Trophoblast cell (in vitro differentiated cells and primary cell): Measurements from ENCODE around the gene CGNL1.

Source experiments
- DNase-seq, 2 donors: peaks; one replicate each; pipeline ENCODE4 v3.0.0-alpha.2; 2016
- H2AFZ ChIP-seq: 2 replicates; pipeline ENCODE4 v1.6.1; 2013; ENCODE audit warnings: low read length, moderate library complexity, mild to moderate bottlenecking; ENCODE audit not compliant: insufficient read depth, poor library complexity
- H2AK5ac ChIP-seq: 2 replicates; pipeline ENCODE4 v1.6.1; 2013; ENCODE audit warnings: mild to moderate bottlenecking, low read length
- H2BK120ac ChIP-seq: 2 replicates; pipeline ENCODE4 v1.6.1; 2013; ENCODE audit warnings: low read length, mild to moderate bottlenecking, moderate library complexity; ENCODE audit not compliant: insufficient read depth, poor library complexity
- H2BK12ac ChIP-seq: 2 replicates; pipeline ENCODE4 v1.6.1; 2013; ENCODE audit warnings: mild to moderate bottlenecking, low read length, moderate library complexity
- H2BK5ac ChIP-seq: 2 replicates; pipeline ENCODE4 v1.6.1; 2013; ENCODE audit warnings: low read length, low read depth, moderate library complexity, mild to moderate bottlenecking; ENCODE audit not compliant: poor library complexity
- H3K14ac ChIP-seq: 2 replicates; pipeline ENCODE4 v1.6.1; 2013; ENCODE audit warnings: mild to moderate bottlenecking, low read length
- H3K18ac ChIP-seq: 2 replicates; pipeline ENCODE4 v1.6.1; 2013; ENCODE audit warnings: mild to moderate bottlenecking, low read length
- H3K23ac ChIP-seq: 2 replicates; pipeline ENCODE4 v1.6.1; 2013; ENCODE audit warnings: low read length
- H3K27ac ChIP-seq: 2 replicates; pipeline ENCODE4 v1.5.1; 2013; ENCODE audit warnings: low read depth, mild to moderate bottlenecking, inconsistent platforms, low read length, moderate library complexity
- H3K27me3 ChIP-seq: 2 replicates; pipeline ENCODE4 v1.6.1; 2013; ENCODE audit warnings: inconsistent platforms, mild to moderate bottlenecking, low read length, moderate library complexity; ENCODE audit not compliant: insufficient read depth
- H3K36me3 ChIP-seq, 2 experiments: 1 replicate in 1 of 2; 2 replicates in 1 of 2; pipeline ENCODE4 v1.6.1; 2013; ENCODE audit warnings: low read length in 2 of 2, mild to moderate bottlenecking in 2 of 2, moderate library complexity in 1 of 2; ENCODE audit not compliant: insufficient read depth in 2 of 2, control insufficient read depth in 1 of 2
- H3K4ac ChIP-seq: 2 replicates; pipeline ENCODE4 v1.6.1; 2013; ENCODE audit warnings: low read depth, mild to moderate bottlenecking, low read length, moderate library complexity
- H3K4me1 ChIP-seq, 2 experiments: 1 replicate in 1 of 2; 2 replicates in 1 of 2; pipeline ENCODE4 v1.6.1; 2013; ENCODE audit warnings: low read length in 2 of 2, mild to moderate bottlenecking in 2 of 2, moderate library complexity in 1 of 2; ENCODE audit not compliant: insufficient read depth in 2 of 2, control insufficient read depth in 1 of 2
- H3K4me2 ChIP-seq: 2 replicates; pipeline ENCODE4 v1.6.1; 2013; ENCODE audit warnings: inconsistent platforms, mild to moderate bottlenecking, low read length, moderate library complexity
- H3K4me3 ChIP-seq: 2 replicates; pipeline ENCODE4 v1.5.1; 2013; ENCODE audit warnings: mild to moderate bottlenecking, low read depth, low read length, inconsistent platforms
- H3K79me1 ChIP-seq: one replicate; pipeline ENCODE4 v1.6.1; 2013; ENCODE audit warnings: low read length
- H3K79me2 ChIP-seq: 2 replicates; pipeline ENCODE4 v1.6.1; 2013; ENCODE audit warnings: low read length, mild to moderate bottlenecking; ENCODE audit not compliant: control insufficient read depth, insufficient read depth, poor library complexity
- H3K9ac ChIP-seq: 2 replicates; pipeline ENCODE4 v1.6.1; 2013; ENCODE audit warnings: mild to moderate bottlenecking, low read length
- H3K9me3 ChIP-seq: 2 replicates; pipeline ENCODE4 v1.6.1; 2013; ENCODE audit warnings: low read depth, mild to moderate bottlenecking, control low read depth, inconsistent platforms, low read length; ENCODE audit not compliant: insufficient read depth
- H4K12ac ChIP-seq: 2 replicates; pipeline ENCODE4 v1.6.1; 2013; ENCODE audit warnings: low read depth, mild to moderate bottlenecking, low read length, moderate library complexity
- H4K8ac ChIP-seq: 2 replicates; pipeline ENCODE4 v1.6.1; 2013; ENCODE audit warnings: low read depth, mild to moderate bottlenecking, low read length, moderate library complexity
- H4K91ac ChIP-seq: one replicate; pipeline ENCODE4 v1.6.1; 2013; ENCODE audit warnings: low read depth, mild to moderate bottlenecking, low read length, moderate library complexity
- WGBS: extraction: QIAGEN DNeasy Blood & Tissue Kit; methylation state at CpG from one replicate; pipeline ENCODE4 v1.1.7; 2013; ENCODE audit warnings: missing lambda C conversion rate; ENCODE audit not compliant: insufficient read length, insufficient coverage; ENCODE audit errors: extremely low coverage; 5-methylcytosine and 5-hydroxymethylcytosine counted together

CGNL1 gene

DNA sequence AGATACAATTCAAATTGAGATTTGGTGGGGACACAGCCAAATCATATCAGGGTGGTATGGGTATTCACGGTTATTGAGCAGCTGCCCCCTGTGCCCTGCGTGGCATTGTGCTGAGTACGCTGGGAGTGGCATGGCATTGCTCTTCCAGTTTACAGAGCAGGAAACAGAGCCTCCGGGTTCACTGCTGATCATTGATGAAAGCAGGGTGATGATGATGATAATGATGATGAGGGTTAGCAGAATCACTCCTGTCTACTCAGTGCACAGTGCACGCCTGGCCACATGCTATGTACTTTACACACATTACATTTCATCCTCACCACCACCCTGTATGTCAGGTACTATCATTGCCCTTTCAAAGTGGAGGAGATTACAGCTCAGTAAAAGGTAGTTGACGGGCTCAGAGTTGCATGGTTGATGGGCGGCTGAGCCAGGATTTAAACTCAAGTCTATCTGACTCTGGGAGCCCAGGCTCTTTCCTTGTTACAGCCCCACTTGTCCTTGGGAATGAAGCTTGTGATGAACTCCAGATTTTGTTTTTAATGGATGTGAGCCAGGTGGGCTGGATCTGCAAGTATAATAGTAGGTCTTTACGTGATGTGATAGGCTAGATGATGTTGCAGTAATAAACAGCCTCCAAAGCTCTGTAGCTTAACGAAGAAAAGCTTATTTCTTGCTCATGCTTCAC, 127.8 kb downstream of the CGNL1 start:
- Histone ChIP-seq H2BK5ac (no peak overlapping the region), H3K27ac (no peak overlapping the region), H3K23ac (no peak overlapping the region), H4K91ac (no peak overlapping the region), H3K79me2 (no peaks in the 10 kb centered on the region), H2AK5ac (no peak overlapping the region), H3K4me1 (peaks cover 46 to 48% of the 10 kb centered on the region in 2 experiments), H3K4me3 (no peak overlapping the region), H3K27me3 (no peaks in the 10 kb centered on the region), H4K8ac (no peak overlapping the region), H3K18ac (no peak overlapping the region), H2BK120ac (no peak overlapping the region), H3K36me3 (no peaks in the 10 kb centered on the region), H2AFZ (no peak overlapping the region), H3K4ac (no peak overlapping the region), H3K79me1 (peaks cover 23% of the 10 kb centered on the region), H3K4me2 (no peak overlapping the region), H3K9me3 (peaks cover 2% of the 10 kb centered on the region), H3K9ac (no peak overlapping the region), H4K12ac (no peak overlapping the region), H2BK12ac (no peak overlapping the region), H3K14ac (no peak overlapping the region)
- peak; percentile 55 to 66 for DNase-seq
- no CpG with 5 or more reads among the region's 9 CpGs for WGBS

DNA sequence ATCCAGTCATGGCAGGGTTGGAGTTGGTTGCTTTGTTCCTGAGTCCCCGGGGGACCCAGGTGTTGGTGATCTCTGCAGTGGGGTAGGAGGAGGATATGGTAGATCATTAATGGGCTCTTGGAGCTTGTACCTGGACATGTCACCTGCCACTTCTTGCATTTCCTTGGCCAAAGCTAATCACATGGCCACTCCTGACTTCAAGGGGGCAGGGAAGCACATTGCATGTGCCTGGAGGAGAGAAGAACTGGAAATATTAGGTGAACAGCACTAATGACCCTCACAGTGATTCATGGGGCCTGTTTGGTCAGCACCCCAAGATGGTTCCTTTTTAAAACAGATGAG, 128.3 kb downstream of the CGNL1 start:
- no peak for DNase-seq
- Histone ChIP-seq H2BK120ac (peak overlapping the region; percentile 43), H3K18ac (peak overlapping the region; percentile 61), H3K27ac (no peak overlapping the region), H3K36me3 (no peaks in the 10 kb centered on the region), H4K91ac (peak overlapping the region; percentile 56), H3K9ac (no peak overlapping the region), H3K79me2 (no peaks in the 10 kb centered on the region), H3K9me3 (peaks cover 2% of the 10 kb centered on the region), H2BK5ac (no peak overlapping the region), H3K23ac (no peak overlapping the region), H3K4ac (no peak overlapping the region), H3K4me1 (peaks cover 51 to 53% of the 10 kb centered on the region in 2 experiments), H2AFZ (no peak overlapping the region), H3K4me3 (no peak overlapping the region), H3K4me2 (no peak overlapping the region), H4K8ac (no peak overlapping the region), H2AK5ac (peak overlapping the region; percentile 57), H3K79me1 (peaks cover 23% of the 10 kb centered on the region), H2BK12ac (peak overlapping the region; percentile 74), H3K27me3 (no peaks in the 10 kb centered on the region), H3K14ac (peak overlapping the region; percentile 20), H4K12ac (no peak overlapping the region)
- WGBS = no CpG with 5 or more reads among the region's 1 CpG

DNA sequence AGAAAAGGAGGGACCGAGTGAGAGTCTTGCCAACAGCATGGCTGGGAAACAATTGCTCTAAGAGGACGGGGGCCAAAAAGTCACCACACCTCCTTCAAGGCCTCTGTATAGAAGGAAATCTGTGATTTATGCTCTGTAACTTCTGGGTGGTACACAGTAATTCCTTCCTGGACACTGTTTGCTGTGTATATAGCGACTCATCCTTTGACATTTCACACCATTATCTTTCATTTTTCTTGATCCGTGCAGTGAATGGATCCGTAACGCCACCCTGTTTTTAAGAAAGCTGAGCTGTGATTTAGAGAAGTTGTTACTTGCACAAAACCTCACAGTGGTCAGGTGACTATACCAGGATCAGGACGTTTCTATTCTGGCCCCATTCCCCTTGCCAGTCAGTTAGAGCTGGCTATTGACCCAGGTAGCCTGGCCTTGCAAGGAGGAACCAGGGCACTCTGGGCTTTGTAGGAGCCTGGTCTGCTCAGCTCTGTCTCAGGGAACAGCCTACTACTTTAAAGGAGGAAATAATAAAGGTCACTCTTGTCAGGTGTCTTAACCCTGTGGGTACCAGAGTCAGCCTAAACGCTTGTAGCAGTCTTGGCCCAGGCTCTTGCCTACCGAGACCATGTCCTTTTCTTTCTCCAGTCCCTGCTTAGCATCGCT, 128.9 kb downstream of the CGNL1 start:
- WGBS = no CpG with 5 or more reads among the region's 10 CpGs
- Histone ChIP-seq H3K14ac (peak overlapping the region; percentile 20), H4K8ac (no peak overlapping the region), H4K12ac (no peak overlapping the region), H2BK12ac (peak overlapping the region; percentile 86), H3K18ac (peak overlapping the region; percentile 61), H2BK5ac (peak overlapping the region; percentile 44), H3K4me3 (no peak overlapping the region), H2BK120ac (peak overlapping the region; percentile 43), H4K91ac (peak overlapping the region; percentile 56), H3K36me3 (no peaks in the 10 kb centered on the region), H2AK5ac (peak overlapping the region; percentile 57), H3K79me1 (peaks cover 22% of the 10 kb centered on the region), H3K27me3 (no peaks in the 10 kb centered on the region), H3K4ac (no peak overlapping the region), H2AFZ (no peak overlapping the region), H3K9ac (no peak overlapping the region), H3K79me2 (no peaks in the 10 kb centered on the region), H3K4me2 (no peak overlapping the region), H3K27ac (peak overlapping the region; percentile 29), H3K9me3 (peaks cover 2% of the 10 kb centered on the region), H3K23ac (no peak overlapping the region), H3K4me1 (peaks cover 46 to 48% of the 10 kb centered on the region in 2 experiments)
- DNase-seq = no peak

DNA sequence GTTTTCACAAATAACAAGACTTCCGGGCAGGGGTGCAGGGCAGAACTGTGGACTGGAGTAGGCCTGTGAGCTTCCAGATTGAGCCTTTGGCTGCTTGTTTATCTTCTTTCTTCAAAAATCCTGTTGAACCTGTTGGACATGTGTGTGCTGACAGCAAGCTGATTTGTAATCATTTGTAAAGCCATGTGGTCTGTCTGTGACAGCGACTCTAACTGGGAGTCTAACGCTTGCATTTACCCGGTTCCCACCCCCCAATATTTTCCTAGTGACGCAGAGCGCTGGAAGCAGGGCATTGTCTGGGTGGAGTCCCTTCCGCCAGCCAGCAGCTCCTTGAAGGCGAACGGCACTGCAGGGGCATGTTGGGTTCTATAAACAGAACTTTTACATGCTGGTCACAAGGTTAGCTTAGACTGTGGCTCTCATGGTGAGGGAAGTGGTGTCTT, 129.7 kb downstream of the CGNL1 start:
- H2BK12ac ChIP-seq = no peak overlapping the region
- no peak overlapping the region for H2BK5ac ChIP-seq
- H3K4ac ChIP-seq = no peak overlapping the region
- H4K8ac ChIP-seq = no peak overlapping the region
- no peak overlapping the region for H3K14ac ChIP-seq
- WGBS = no CpG with 5 or more reads among the region's 9 CpGs
- no peak overlapping the region for H3K23ac ChIP-seq
- H3K36me3 ChIP-seq = no peaks in the 10 kb centered on the region
- no peak overlapping the region for H2AK5ac ChIP-seq
- no peaks in the 10 kb centered on the region for H3K79me2 ChIP-seq
- H3K79me1 ChIP-seq = peaks cover 22% of the 10 kb centered on the region
- H3K9ac ChIP-seq = no peak overlapping the region
- H3K4me3 ChIP-seq = no peak overlapping the region
- peak overlapping the region; percentile 87 for H3K27ac ChIP-seq
- no peak overlapping the region for H4K91ac ChIP-seq
- no peak overlapping the region for H2AFZ ChIP-seq
- no peak overlapping the region for H4K12ac ChIP-seq
- H3K18ac ChIP-seq = no peak overlapping the region
- peaks cover 43 to 45% of the 10 kb centered on the region in 2 experiments for H3K4me1 ChIP-seq
- no peak overlapping the region for H2BK120ac ChIP-seq
- peak overlapping the region; percentile 39 for H3K4me2 ChIP-seq
- DNase-seq = peak; percentile 91 to 97
- peaks cover 2% of the 10 kb centered on the region for H3K9me3 ChIP-seq
- H3K27me3 ChIP-seq = no peaks in the 10 kb centered on the region
